Caki2 (cell line): ENCODE data around the gene NPAS3. TPM values are rescaled to one million over a fixed set of nuclear protein-coding genes. Genes with fewer than 3 reads are reported as not detected.

Experiments
- DNase-seq: peaks from one replicate; pipeline ENCODE4 v3.0.0-alpha.2; 2015; ENCODE audit warnings: low read depth
- in situ Hi-C: cut with HindIII; loops from 2 replicates; pipeline ENCODE4 v1.10.0; 2016; ENCODE audit warnings: low sequenced_read_pairs, low pct_unique_long_range_greater_than_20kb, mixed read lengths
- total RNA-seq: library from RNA; depleted of rRNA; stranded (reverse); fragments of >200 nt; shearing (Covaris generic); gene quantifications from 2 replicates; pipeline ENCODE4 v1.2.3, GENCODE V29; 2014; ENCODE audit warnings: low replicate concordance; rRNA removed

The NPAS3 gene
- 8.1 TPM in 1 of 2 replicates, not detected in the other for total RNA-seq

- no peak for DNase-seq
- in situ Hi-C loops = no loop called here
Measured at GRCh38 chr14:32938719-32939253, at the start of gene NPAS3. TSS of gene NPAS3 (plus strand) at chr14:32938879.

GRCh38 chr14:32896979-32897697, 41.5 kb upstream of the NPAS3 start:
- in situ Hi-C loops = no loop called here
- peak; percentile 27 for DNase-seq

GRCh38 chr14:32897698-32898064, 41.0 kb upstream of the NPAS3 start:
- no peak for DNase-seq
- in situ Hi-C loops = no loop called here

GRCh38 chr14:32898876-32899275, 39.8 kb upstream of the NPAS3 start:
- in situ Hi-C loops = no loop called here
- no peak for DNase-seq

GRCh38 chr14:32900547-32900946, 38.1 kb upstream of the NPAS3 start:
- no peak for DNase-seq
- in situ Hi-C loops = no loop called here

- in situ Hi-C loops = no loop called here
Measured at GRCh38 chr14:32905013-32905412, 33.7 kb upstream of the NPAS3 start.

GRCh38 chr14:32906672-32907071, 32.0 kb upstream of the NPAS3 start:
- in situ Hi-C loops = no loop called here
- no peak for DNase-seq

More at GRCh38 chr14:32905013-32905412, 33.7 kb upstream of the NPAS3 start:
- no peak for DNase-seq

GRCh38 chr14:32908196-32909084, 30.2 kb upstream of the NPAS3 start:
- in situ Hi-C loops = no loop called here
- DNase-seq = no peak

GRCh38 chr14:32913725-32914124, 25.0 kb upstream of the NPAS3 start:
- DNase-seq = no peak
- in situ Hi-C loops = no loop called here

- in situ Hi-C loops = no loop called here
Measured at GRCh38 chr14:32914391-32914790, 24.3 kb upstream of the NPAS3 start.

GRCh38 chr14:32920696-32921276, 17.9 kb upstream of the NPAS3 start:
- no peak for DNase-seq
- in situ Hi-C loops = no loop called here

More at GRCh38 chr14:32914391-32914790, 24.3 kb upstream of the NPAS3 start:
- DNase-seq = no peak

GRCh38 chr14:32925439-32925838, 13.2 kb upstream of the NPAS3 start:
- DNase-seq = no peak
- in situ Hi-C loops = no loop called here

GRCh38 chr14:32932302-32932913, 6.3 kb upstream of the NPAS3 start:
- in situ Hi-C loops = no loop called here
- no peak for DNase-seq

- in situ Hi-C loops = no loop called here
- no peak for DNase-seq
Measured at GRCh38 chr14:32932914-32933628, 5.6 kb upstream of the NPAS3 start.

- in situ Hi-C loops = no loop called here
- DNase-seq = peak; percentile 20
Measured at GRCh38 chr14:32933629-32934072, 5.0 kb upstream of the NPAS3 start.

- in situ Hi-C loops = no loop called here
- peak; percentile 46 for DNase-seq
Measured at GRCh38 chr14:32934073-32934880, 4.4 kb upstream of the NPAS3 start.
